Stimulated activated CD8-positive, alpha-beta memory T cell treated with anti-CD3 and anti-CD28 coated beads, Interleukin-4, amount 100 ng/mL, for 48 hours (primary cell): ENCODE data around the gene YAP1.

Source experiments
- DNase-seq: peaks from one replicate; pipeline ENCODE4 v3.0.0-alpha.2; 2020

YAP1 gene

GRCh38 chr11:102202972-102203371 is 92.7 kb downstream of the YAP1 start:
- no peak for DNase-seq

GRCh38 chr11:102204174-102204573 is 93.9 kb downstream of the YAP1 start:
- no peak for DNase-seq

- no peak for DNase-seq
These were observed 95.6 kb downstream of the YAP1 start for GRCh38 chr11:102205805-102206204.

- DNase-seq = no peak
These were observed 98.6 kb downstream of the YAP1 start for GRCh38 chr11:102208835-102209234.

- no peak for DNase-seq
These were observed 104.4 kb downstream of the YAP1 start for GRCh38 chr11:102214623-102215022.

GRCh38 chr11:102216433-102217075 is 106.3 kb downstream of the YAP1 start:
- no peak for DNase-seq

- DNase-seq = no peak
These were observed 110.7 kb downstream of the YAP1 start for GRCh38 chr11:102220728-102221467.

- DNase-seq = no peak
These were observed 113.6 kb downstream of the YAP1 start for GRCh38 chr11:102223859-102224258.

- DNase-seq = no peak
These were observed 115.7 kb downstream of the YAP1 start for GRCh38 chr11:102225689-102226568.

- DNase-seq = no peak
These were observed 116.6 kb downstream of the YAP1 start for GRCh38 chr11:102226702-102227490.

- DNase-seq = no peak
These were observed 119.4 kb downstream of the YAP1 start for GRCh38 chr11:102229510-102230123.

- no peak for DNase-seq
These were observed 119.9 kb downstream of the YAP1 start for GRCh38 chr11:102230186-102230585.

GRCh38 chr11:102230911-102231310 is 120.7 kb downstream of the YAP1 start:
- DNase-seq = no peak

- DNase-seq = no peak
These were observed 124.7 kb downstream of the YAP1 start for GRCh38 chr11:102234779-102235439.

- no peak for DNase-seq
These were observed 127.0 kb downstream of the YAP1 start for GRCh38 chr11:102237096-102237735.

GRCh38 chr11:102238391-102238821 is 128.2 kb downstream of the YAP1 start:
- DNase-seq = no peak

GRCh38 chr11:102239448-102239847 is 129.2 kb downstream of the YAP1 start:
- DNase-seq = no peak

- no peak for DNase-seq
These were observed 129.7 kb downstream of the YAP1 start for GRCh38 chr11:102239911-102240310.

GRCh38 chr11:102240502-102240901 is 130.3 kb downstream of the YAP1 start:
- DNase-seq = no peak

- DNase-seq = no peak
These were observed 130.8 kb downstream of the YAP1 start for GRCh38 chr11:102241026-102241425.

- DNase-seq = no peak
These were observed 133.2 kb downstream of the YAP1 start for GRCh38 chr11:102243399-102243884.
